NCI-H2081 (cell line): ENCODE measurements around the gene OLA1.

Source experiments
- DNase-seq, 2 experiments: peaks; one replicate each; lab custom pipeline; 2025; lab: John Stamatoyannopoulos, UW

The OLA1 gene

DNA sequence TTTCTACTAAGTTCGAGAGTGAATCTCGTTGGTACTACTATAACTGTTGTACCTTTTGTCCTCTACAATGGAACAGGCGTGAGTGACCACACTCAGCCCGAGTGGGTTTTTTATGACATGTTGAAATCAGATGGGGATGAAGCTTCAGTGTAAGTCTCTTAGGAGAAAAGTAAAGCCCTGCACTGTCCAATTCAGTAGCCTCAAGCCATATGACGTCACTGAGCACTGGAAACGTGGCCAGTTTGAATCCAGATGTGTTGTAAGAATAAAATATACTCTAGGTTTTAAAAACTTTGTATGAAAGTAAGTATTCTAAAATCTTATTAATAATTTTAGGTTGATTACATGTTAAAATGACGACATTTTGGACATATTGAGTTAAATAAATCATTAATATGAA is 181.5 kb downstream of the OLA1 start:
- no peak for DNase-seq

DNA sequence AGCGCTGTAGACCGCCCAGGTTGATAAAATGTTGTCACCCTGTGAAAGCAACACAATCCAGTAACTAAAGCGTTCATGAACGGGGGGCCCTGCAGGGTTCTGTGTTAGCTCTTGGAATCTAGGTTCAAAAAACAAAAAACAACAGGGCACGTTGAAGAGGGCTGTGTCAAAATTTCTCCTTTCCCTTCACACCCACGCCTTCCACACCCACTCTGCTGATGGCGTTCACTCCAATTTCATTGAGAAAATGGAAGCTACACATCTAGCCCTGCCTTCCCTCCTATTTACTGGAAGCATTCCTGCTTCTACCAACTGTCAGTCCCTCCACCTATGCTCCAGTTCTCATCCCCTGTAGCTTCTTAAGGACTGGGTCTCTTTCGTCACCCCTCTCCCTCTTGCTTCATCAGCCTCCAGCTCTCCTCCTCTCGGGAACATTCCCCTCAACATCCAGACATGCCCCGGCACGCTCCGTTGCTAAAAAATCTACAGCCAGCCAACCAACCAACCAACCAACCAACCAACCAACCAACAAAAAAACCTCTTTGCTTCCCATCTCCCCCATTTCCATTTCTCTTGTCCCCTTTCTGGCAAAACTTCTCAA is 184.7 kb downstream of the OLA1 start:
- no peak for DNase-seq

DNA sequence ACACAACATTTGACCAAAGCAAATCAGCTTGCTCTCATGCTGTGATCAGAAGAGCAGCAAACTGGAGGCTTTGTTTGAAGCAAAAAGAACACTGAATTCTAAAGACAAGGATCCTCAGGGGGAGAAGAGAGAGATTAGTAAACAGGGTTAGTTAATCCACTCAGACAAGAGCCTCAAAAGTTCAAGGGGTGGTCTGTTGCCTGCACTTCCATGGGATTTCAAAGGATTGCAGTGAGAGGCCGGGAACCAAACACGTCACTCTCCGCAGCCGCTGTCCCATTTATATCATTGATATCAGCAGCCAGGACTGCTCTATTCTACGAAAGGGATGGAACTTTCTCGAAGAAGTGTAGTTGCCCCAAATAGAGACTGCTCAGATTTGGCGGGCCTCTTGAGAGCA is 185.4 kb downstream of the OLA1 start:
- no peak for DNase-seq

DNA sequence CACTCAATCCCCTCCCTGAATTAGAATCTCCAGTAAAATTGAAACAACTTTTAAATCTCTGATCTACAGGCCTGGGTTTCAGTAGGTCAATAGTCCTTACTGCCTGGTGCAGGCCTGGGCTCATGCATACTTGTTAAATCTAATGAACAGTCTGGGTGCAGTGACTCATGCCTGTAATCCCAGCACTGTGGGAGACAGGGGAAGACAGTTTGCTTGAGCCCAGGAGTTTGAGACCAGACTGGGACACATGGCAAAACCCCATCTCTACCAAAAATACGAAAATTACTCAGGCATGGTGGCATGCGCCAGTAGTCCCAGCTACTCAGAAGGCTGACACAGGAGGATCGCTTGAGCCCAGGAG is 188.5 kb downstream of the OLA1 start:
- no peak for DNase-seq

DNA sequence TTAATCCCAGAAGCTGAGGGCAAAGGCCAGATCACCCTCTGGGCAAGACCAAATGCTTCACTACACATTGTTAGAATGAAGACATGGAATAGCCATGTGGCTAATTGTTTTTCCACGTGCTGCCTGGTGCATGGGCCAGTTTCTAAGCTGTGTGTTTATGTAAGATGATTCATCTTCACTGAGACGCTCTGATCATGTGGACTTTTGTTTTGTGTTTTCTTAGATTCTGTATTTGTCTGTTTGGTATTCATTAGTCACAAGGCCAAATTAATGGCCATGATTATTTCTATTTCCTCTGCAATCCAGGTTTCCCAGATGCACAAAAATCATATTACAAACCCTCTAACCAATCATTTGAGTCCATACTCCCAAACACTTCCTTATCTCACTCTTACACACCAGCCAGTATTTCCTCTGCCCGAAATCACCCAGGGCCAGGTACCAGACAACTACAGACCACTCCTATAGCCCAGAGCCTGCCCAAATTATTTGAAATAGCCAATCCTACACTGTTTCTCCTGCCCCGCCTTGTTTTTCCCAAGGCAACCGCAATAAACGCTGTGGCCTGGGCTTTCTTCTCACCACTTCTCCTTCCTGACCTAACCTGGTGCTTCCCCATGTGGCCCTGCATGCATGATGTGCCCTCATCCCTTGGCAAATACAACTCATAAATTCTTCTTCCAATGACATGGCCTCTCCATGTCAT is 189.0 kb downstream of the OLA1 start:
- DNase-seq, result no peak

DNA sequence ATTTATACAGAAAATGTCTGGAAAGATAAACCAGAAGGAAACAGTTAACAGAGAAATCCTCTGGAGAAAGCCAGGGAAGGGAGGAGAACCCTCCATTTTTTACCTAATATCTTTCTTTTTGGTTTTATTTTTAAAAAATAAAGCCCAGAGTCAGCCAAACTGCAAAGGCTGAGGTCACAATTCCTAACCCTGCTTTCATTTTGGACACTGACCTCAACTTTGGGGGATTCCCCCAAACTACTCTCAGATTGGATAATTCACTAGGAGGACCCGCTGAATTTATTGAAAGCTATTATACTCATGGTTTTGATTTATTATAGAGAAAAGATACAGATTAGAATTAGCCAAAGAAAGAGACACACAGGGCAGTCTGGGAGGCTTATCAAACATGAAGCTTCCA is 189.9 kb downstream of the OLA1 start:
- DNase-seq, result no peak

DNA sequence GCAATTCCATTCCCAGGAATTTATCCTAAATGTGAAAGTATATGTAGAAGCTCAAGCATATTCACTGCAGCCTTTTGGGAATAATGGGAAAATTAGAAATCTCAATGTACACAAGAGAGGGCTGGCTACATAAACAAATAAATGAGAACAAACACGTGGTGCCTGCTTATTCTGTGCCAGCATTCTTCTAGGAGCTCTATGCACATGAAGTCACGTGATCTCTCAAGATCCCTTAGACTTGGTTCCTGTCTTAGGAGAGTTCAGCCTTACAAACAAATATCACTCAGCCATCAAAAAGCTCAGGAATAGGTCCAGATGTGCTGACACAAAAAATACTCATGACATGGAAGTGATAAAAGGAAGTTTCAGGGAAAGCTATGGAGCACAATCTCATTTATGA is 190.3 kb downstream of the OLA1 start:
- no peak for DNase-seq

DNA sequence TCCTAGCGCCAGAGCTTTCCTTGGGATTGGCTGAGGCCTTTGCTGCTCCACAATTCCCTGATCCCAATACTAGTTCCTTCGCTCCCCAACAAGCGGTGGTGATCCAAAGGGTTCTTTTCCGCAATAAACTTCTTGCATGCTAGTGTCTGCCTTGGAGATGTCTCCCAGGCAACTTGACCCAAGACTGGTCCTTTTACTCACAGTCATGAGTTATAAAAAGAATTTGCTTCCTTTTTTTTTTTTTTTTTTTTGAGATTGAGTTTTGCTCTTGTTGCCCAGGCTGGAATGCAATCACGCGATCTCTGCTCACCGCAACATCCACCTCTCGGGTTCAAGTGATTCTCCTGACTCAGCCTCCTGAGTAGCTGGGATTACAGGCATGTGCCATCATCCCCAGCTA is 193.4 kb downstream of the OLA1 start:
- no peak for DNase-seq

DNA sequence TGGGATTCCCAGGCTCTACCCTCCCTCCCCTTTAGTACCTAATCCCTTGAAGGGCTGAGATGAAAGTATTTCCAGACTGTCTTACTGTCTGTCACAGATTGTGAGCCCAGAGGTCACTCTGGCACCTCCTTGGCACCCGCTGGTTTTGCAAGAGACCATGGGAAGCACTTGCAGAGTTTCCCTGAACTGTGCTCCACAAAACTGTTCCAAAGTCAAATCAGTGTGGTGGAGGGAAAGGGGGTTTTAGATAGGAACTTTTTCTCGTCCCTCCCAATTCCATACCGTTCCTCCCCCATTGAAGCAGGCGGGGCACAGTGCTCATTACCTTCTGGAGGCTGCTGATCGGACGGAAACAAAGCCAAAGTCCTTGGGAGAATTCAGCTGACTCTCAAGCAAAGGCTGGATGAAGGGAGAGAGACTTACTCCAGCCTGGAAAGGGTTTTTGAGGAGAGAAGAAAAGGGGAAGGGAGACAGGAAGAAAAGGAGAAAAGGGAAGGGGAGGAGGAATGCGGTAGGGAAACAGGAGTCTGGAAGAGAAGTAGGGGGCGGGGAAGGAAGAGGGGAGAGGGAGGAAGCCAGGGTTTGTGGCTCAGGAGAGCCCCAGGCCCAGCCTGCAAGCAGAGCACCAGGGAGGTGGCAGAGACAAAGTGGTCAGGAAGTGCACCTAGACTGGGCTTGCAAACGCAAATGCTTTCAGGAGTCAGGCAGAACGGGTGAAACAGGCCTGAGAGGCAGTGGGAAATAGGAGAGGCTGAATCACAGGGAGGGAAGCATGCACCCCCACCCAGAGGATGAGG is 194.8 kb downstream of the OLA1 start:
- DNase-seq, result no peak

DNA sequence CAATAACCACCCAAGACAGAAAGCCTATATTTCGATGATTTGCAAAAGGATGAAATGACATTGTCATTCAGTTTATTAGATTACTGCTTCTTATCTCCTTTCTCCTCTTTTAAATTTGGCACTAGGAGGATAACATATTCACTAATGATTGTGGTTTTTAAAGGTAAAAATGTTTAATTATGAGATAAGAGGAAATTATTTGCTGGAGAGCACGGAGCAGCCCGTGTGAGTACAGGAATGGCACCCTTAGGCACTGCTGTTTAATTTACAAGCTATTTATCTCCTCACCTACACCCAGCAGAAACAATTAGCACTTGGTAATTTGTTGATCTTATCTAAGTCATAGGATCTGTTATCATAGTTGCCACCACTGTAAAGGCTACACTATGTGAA is 195.8 kb downstream of the OLA1 start:
- DNase-seq, result no peak

DNA sequence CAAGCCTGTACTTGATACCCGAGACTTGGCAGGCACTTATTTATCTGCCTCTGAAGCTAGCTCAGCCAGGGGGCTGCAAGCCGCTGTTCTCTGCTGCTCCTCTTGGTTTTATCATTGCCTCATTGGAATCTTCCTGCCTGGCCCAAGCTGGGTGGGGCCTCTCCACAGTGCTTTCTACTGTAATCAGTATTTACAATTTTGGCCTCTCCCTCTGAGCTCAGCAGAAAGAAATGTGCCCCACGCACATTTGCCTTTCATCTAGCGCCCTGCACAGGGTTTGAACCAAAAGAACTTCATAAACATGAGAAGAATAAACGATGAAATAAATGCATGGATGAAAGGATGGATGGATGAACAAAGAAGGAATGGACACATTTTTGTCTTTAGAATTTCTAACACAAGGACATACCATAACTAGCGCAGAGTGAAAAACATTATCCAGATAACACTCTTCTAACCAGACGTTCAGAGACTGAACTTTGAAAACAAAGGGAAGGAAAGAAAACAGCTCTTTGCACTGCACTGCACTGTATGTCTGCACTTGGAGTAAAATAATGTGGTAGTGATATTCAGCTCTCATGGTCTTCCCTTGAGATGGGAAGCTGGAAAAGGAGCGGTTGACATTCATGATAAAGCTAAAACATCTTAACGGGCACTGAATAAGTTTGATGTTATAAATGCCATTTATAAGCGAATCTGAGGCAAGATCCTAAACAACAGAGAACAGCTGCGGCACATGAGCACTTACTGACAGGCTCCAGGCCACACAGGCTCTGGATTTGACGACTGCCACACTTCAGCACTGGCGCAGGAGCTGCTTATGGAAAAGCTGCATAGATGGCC is 196.4 kb downstream of the OLA1 start:
- no peak for DNase-seq

DNA sequence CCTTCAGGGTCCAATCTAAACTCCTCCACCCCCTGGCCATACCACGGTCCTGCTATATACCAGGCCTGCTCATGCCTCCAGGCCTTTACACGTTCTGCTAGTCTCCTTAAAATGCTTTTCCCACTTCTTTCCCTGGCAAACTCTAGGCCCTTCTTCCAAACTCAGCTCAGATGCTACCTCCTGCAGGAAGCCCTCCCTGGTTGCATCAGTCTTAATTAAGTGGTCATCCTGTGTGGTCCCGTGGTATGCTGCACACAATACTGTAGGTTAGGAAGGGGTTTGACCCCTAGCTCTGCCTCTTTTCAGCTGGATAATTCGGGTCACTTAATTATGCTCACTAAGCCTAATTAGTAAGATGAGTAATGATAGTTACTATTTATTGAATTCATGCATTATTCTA is 197.3 kb downstream of the OLA1 start:
- no peak for DNase-seq

DNA sequence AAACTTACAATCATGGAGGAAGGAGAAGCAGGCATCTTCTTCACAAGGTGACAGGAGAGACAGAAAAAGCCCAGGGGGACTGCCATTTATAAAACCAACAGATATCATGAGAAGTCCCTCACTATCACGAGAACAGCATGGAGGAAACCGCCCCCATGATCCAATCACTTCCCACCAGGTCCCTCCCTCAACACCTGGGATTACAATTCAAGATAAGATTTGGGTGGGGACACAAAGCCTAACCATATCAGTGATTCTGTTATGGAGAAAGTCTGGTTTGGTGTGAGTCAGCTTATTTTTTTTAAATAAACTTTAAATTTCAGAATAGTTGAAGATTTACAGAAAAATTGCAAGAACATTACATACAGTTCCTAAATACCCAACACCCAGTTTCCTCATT is 198.4 kb downstream of the OLA1 start:
- no peak for DNase-seq

DNA sequence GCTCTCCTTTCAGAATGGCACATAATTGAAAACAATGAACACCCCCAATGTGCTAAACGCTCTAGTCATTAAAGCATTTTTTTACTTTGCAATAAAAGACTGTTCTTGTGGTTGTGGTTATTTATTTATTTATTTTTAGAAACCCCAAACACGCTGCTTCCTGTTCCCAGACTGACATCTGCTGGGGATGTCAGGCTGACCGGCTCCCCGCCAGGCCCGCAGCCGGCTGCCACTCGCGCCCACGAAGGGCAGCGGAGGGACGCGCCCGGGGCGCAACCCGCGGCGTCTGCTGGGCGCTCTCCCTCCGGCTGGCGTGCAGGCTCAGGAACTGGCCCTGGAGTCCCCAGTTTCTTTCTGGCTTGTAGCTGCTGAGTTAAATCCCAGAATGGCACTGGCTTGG is 200.1 kb downstream of the OLA1 start:
- no peak for DNase-seq

DNA sequence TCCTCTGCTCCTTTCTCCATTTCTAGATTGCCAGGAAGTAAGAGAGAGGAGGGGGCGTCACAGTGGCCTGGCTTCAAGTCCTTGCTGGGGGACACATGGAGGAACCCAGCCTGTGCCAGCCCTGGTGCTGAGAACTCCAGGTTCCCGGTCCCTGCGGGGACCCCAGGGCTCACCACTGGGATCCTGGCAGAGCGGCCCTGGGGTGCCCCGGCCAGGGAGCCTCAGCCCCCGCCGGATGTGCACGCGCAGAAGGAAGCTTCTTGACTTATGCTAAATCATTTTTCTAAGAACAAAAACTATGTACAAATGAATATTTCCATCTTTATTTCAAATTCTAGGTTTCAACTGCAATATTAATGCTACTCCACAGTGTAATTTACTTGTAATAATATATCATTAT is 200.6 kb downstream of the OLA1 start:
- DNase-seq, result no peak

DNA sequence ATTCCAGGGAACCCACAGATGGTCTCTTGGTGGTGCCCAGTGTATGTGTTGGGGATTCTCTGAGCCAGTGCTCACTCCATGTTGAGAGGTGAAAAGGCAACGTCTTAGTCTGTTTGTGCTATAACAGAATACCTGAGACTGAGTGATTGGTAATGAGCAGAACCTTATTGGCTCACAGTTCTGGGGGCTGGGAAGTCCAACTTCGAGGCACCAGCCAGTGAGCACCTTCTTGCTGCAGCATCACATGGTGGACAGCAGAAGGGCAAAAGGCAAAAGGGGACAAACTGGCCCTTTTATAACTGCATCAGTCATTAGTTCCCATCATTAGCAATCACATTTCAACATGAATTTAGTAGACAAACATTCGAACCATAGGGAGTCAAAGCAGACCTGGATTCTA is 202.2 kb downstream of the OLA1 start:
- no peak for DNase-seq

DNA sequence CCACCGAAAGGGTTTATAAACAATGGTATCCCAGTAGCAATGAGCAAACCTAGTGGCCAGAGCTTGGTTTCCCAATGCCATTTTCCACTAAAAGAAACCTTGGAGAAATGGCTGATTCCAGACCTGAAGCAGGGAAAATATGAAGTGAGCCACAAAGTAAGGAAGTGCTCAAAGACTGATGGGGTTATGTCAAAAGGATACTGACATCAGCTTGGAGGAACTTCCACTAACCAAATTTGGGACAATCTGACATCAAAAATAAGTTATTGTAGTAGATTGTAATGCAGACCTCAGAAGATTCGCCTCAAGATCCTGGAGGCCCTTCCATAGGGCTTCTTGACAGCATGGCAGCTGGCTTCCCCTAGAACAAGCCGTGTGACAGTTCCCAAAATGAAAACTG is 203.8 kb downstream of the OLA1 start:
- no peak for DNase-seq

DNA sequence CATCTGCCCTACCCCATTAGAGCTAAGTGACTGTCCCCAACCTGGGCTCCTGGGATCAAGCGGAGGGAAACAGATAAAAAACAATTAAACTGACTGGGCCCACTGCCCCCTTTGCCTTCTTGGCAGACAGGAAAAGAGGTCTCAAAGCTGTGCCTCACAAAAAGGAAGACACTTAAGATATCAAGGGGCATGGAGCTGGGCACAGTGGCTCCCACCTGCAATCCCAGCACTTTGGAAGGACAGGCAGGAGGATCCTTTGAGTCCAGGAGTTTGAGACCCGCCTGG is 208.0 kb downstream of the OLA1 start:
- DNase-seq, result no peak

DNA sequence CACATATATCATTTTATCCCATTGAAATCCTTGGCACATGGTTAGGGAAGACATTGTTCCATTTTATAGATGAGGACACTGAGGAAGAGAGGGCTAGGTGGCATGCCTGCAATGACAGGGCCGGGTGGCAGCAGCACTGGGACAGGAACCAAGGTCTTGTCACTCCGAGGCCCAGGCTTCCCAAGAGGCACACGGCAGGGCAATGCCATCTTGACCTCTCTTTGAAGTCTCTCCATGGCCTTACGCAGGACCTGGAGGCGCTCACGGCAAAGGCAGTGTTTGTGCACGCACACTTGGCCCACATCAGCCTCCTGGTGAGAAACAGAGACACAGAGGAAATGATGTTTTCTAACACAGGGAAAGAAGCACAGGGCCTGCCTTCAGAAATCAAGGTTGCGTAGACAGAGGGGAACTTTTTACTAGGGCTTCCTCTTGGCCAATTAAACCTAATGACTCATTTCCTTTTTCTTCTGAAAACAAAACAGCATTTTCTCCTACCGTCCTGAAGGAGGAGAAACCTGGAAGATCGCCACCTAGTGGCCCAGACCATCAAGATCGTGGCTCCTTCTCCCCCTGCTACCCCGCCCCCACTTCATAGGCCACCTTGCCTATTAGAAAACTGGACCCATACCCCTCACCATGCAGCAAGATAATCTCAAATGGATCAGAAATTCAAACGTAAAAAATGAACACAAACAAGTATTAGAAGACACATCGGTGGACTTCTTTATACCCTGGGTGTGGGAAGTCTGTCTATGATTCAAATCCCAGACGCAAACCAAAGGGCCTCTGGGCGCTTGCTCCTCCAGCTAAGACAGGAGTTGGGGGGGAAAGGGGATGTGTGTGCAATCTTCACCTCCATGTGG is 208.5 kb downstream of the OLA1 start:
- peak; percentile 79 to 81 for DNase-seq

DNA sequence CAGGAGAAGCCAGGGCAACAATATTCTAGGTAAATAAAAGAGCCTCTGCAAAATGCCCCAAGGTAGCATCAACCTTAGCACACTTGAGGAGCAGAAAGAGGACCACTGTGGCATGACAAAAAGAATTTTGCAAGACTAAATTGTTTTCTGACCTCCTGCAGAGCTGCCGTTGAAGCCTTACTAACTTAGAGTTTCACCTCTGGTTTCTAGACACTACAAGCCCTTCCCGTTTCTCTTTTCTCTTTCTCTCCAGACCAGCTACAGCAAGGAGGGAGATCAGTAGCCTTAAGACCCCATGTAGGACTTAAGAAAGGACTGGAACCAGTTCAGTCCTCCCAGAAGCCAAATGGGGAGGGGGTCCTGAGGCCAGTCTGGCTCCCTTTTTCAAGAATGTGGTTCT is 209.9 kb downstream of the OLA1 start:
- DNase-seq, result no peak

DNA sequence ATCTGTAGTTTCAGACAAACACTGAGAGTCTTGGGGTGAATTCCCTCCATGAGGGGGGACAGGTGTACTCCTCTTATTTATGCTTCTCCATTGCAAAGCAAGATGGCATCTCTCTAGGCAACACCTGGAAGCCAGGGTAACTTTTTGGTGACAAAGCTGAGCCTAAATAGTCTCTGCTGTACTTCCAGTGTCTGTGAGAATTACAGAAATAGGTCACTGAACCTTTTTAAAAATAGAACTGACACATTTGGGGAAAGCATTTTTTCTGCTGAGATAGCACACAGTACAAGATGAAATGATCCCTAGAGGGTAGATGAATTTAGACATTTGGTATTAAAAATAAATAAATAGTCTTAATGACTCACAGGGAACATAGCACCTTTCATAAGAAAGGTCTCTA is 211.5 kb downstream of the OLA1 start:
- no peak for DNase-seq
